ENCODE results near the gene GUCY1A2.
A peak's percentile ranks its signal among the peaks of the same experiment; 100 is the strongest.

DNA sequence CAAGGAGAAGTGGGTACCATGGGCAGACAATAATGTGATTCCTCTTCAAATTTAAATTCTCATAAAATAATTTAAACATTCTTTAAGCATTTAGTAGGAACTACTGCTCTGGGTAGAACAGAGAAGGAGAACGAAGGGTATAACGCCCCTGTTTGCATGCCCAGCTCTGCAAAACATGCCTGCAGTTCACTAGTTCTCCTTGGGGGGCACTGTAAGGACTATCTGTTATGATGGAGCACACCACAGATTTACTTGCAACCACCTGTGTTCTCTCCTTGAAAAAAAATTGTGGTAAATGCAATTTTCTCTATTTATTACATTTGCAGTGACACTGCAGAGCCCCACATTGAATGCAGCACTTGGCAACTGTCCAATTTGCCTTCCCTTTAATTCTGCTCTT, 100.3 kb downstream of the GUCY1A2 start:
- TF ChIP-seq CTCF (IDR thresholded peaks at IDR 0.05; ENCODE audit: insufficient read depth, low read depth, low read length): peak; percentile 27
- no peak for TF ChIP-seq EZH2 (IDR thresholded peaks at IDR 0.05; ENCODE audit: insufficient read depth, low read length)

Measured in astrocyte (in vitro differentiated cells and primary cell).